ENCODE data around the gene GGACT.
"Not testable (repeated sequence)": the region's sequence is repeated elsewhere in the genome, so short reads cannot be mapped to it uniquely, and the experiment has no call there.

Gene GGACT

DNA sequence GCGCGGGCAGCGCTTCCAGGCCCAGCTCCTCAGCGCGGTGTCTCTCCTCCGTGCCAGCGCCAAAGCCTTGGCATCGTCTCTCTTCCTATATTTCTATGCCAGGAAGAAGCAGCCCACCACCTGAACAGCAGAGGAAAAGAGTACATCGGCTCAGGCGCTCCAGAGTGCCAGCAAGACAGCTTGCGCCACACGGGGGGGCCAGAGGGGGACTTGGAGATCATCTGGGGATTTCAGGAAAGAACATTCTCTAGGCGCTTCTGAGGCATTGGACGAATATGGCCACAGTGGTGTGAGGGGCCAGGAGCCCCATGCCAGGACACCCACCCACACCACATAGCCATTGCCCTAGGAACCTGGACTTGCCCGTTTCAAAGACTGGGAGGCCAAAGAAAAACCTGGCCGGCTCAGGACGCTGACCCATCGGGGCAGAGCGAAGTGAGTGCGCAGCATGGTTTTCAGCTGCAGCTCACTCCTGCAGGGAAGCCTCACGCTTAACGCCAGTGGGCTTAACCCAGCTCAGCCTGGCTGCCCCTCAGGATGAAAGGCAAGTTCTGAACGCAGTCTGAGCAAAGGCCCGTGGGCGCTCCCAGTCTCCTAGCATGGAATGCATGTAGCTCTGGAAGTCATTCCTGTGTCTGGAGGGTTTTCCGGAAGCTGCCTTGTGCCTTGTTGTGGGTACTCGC, 62.1 kb downstream of the GGACT start:
- DNase-seq: no peak

DNA sequence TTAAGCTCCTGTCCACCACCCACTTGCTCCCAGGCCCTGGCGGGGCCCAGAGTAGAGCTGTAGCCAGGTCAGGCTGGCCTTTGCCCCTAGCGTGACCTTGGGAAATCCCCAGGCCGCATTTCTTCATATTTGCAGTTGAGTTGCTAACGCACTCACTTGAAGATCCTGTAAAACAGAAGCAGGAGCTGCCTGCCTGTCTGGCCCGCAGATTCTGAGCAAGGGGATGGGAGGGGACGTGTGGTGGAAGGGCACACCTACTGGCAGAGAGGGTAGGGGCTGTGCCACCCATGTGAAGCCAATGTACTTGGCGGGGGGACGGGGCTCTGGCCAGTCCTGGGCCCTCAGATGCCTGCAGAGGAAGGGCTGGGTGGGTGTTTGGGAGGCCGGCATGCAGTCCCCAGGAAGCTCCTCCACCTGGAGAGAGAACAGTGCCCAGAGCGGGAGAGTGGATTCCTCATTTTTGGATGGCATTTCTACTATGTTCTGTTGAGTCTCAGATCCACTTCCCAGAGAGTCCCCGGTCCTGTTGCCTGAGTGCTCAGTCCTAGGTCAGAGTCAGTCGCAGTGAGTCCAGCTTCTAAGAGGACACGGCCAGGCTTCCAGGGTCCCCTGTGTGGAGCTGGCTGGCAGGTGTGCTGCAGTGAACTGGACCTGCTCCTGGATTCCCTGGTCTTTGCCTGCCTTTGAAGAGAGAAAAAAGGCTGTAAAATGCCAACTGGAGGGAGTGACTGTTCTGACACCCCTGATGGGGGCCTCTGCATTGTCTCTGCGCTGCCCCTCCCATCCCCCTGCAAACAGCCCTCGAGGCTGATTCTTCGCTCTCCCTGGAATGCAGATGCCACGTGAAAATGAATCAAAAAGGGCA, 62.9 kb downstream of the GGACT start:
- DNase-seq: no peak

- not testable (repeated sequence) for DNase-seq
These were observed 63.9 kb downstream of the GGACT start for GRCh38 chr13:100524688-100525087.

- no peak for DNase-seq
These were observed 64.6 kb downstream of the GGACT start for GRCh38 chr13:100523981-100524386.

- no peak for DNase-seq
These were observed 65.2 kb downstream of the GGACT start for GRCh38 chr13:100523411-100523810.

- no peak for DNase-seq
These were observed 65.8 kb downstream of the GGACT start for GRCh38 chr13:100522618-100523309.

GRCh38 chr13:100521851-100522617, 66.6 kb downstream of the GGACT start:
- no peak for DNase-seq

DNA sequence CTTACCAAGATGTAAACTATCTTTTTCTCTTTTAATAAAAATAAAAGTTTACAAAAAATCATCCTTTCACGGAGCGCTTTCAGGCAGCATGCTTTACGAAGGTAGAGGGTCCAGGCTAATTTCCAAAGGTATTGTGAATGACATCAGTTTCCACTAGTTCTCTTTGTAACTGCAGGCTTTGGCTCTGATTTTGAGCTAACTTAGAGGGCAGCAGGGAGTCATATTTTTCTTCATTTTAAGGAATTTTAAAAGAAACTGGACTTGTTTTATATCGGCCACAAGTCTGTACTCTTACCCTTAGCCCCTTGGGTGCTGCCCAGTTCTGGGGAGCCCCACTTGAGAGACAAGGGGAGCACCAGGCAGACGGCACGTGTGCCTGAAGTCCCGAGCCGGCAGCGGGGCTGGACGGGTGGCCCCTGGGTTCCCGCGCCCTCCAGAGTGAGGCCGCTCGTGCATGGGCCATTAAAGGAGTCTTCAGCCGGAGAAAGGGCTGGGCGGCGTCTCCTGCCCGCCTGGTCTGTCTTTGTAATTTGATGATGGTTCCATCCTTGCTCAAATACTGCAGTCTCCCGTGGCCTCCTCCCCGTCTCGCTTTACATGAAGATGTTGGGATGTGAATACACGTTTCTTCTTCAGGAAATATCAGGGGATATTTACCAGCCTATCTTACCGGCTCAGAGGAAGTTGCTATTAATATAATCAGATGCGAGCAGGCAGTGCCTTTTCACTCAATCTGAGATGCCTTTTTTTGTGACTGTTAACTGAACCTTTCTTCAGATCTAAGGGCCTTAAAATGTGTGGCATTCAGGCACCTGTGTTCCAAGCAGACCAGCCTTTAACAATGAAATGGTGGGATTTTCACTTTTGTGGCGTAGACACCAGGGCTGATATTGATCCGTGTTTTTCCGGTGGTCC, 67.4 kb downstream of the GGACT start:
- no peak for DNase-seq

- no peak for DNase-seq
These were observed 69.0 kb downstream of the GGACT start for GRCh38 chr13:100519626-100520025.

DNA sequence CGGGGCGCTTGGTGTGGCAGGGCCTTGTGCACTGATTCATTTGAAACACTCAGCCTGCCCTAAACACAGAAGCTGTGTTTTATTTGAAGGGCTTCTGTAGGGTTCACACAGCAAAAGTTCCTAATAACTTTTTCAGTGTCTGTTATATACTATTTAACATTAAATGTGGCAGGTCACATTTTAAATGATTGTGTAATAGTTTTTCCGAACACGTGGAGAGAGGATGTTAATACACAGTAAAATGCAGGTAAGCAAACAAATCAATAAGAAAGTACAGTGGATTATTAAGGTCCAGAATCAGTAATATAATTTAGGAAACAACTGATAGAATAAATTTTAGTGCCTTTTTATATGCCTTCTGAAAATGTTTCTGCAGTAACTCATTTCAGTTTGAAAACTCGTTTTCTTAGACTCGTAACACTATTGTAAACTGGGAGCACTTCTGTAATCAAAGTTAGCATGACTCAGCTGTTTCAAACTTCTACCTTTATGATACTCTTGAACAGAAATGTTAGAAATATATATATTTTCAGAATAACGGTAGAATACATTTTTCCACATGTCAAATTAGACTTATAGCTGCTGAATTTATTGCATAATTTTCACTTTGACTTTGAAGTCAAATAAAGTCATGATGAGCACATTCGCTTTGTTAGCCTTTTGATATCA, 70.1 kb downstream of the GGACT start:
- no peak for DNase-seq

GRCh38 chr13:100517728-100518127, 70.9 kb downstream of the GGACT start:
- no peak for DNase-seq

GRCh38 chr13:100517135-100517534, 71.5 kb downstream of the GGACT start:
- no peak for DNase-seq

DNA sequence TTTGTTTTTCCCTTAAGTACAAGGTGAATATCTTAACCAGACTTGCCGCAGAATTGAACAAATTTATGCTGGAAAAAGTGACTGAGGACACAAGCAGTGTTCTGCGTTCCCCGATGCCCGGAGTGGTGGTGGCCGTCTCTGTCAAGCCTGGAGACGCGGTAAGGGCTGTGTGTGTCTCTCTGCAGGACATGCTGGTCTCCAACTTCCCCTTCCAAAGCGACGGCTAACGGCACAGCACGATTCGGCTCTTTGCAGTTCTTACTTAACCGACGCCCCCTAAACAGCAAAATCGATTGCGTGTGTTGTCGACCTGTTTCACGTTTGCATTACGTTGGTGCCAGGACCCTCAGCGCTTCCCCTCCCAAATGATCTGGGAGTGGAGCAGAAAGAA, 73.2 kb downstream of the GGACT start:
- DNase-seq: no peak

DNA sequence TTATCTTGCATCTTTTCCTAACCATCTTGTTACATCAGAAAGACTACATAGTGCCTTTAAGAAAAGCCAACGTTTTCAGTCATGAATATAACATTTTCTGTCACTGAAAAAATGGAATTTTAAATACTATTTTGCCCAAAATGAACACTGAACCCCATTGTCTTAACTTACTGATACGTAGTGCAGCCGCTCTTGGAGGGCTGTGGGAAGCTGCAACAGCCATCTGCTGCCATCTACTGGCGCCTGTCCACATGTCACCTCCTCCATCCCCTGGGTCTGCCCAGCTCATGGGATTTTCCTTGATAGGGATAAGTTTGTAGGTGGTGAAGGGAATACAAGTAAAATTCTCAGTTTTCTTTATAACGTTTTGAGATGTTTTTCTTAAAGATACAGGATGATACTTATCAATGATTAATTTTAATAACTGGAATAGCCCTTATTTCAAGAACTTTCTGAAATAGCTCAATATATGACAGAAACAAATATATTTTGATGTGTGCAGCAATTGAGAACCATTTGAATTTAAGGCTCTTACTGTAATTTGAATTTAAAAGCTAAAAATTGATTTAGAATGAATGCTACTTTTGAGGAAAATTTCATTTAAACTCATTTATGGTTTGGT, 73.7 kb downstream of the GGACT start:
- DNase-seq: peak; percentile 80 to 86

GRCh38 chr13:100513987-100514670, 74.5 kb downstream of the GGACT start:
- DNase-seq: no peak

- DNase-seq: no peak
These were observed 75.4 kb downstream of the GGACT start for GRCh38 chr13:100513171-100513570.

- DNase-seq: peak in 1 of 2 experiments; percentile 37
These were observed 76.2 kb downstream of the GGACT start for GRCh38 chr13:100512422-100512821.

DNA sequence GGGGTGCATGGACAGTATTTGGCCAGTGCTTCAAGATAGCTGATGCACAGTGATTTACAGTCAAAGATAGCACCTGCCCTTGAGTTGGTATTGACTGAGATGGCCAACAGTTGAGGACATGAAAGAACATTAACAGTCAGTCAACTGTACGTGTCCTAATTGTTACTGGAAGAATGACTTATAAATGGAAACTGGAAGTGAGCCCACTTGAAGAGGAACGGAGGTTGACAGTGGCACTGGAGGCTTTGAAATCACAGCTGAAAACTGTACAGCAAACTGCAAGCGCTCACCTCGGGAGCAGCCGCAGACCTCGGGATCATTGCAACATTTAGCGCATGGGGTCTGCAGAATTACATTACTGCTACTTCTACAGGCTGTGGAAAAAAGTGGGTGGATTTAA, 77.1 kb downstream of the GGACT start:
- peak; percentile 51 to 57 for DNase-seq

- peak; percentile 8 to 33 for DNase-seq
These were observed 78.2 kb downstream of the GGACT start for GRCh38 chr13:100510208-100510957.
